Measurements from ENCODE around the gene TREM2.

The TREM2 gene

GRCh38 chr6:41125282-41125681, 37.6 kb downstream of the TREM2 start:
- ATAC-seq: no peak

GRCh38 chr6:41122918-41123317, 40.0 kb downstream of the TREM2 start:
- no peak for ATAC-seq
- TF ChIP-seq RARB (CRISPR knock-in tag; IDR thresholded peaks at IDR 0.05): no peak
- no peak for TF ChIP-seq TCF4 (CRISPR knock-in tag; IDR thresholded peaks at IDR 0.05; ENCODE audit: borderline replicate concordance)
- TF ChIP-seq CREB5 (CRISPR knock-in tag; IDR thresholded peaks at IDR 0.05; ENCODE audit: low read depth): no peak
- TF ChIP-seq GLIS3 (CRISPR knock-in tag; IDR thresholded peaks at IDR 0.05): no peak
- no peak for TF ChIP-seq TOX (CRISPR knock-in tag; IDR thresholded peaks at IDR 0.05; ENCODE audit: borderline replicate concordance)
- no peak for TF ChIP-seq OSR1 (CRISPR knock-in tag; IDR thresholded peaks at IDR 0.05)
- TF ChIP-seq PATZ1 (CRISPR knock-in tag; IDR thresholded peaks at IDR 0.05; ENCODE audit: borderline replicate concordance): no peak
- no peak for TF ChIP-seq CSRNP3 (CRISPR knock-in tag; IDR thresholded peaks at IDR 0.05)
- no peak for TF ChIP-seq ZNF565 (CRISPR knock-in tag; conservative IDR thresholded peaks at IDR 0.05; ENCODE audit: low read depth)
- TF ChIP-seq ISL1 (CRISPR knock-in tag; IDR thresholded peaks at IDR 0.05): no peak
- no peak for TF ChIP-seq ZFP30 (CRISPR knock-in tag; IDR thresholded peaks at IDR 0.05)

More at GRCh38 chr6:41125282-41125681, 37.6 kb downstream of the TREM2 start:
- no peak for TF ChIP-seq POU6F1 (CRISPR knock-in tag; IDR thresholded peaks at IDR 0.05; ENCODE audit: borderline replicate concordance, low read depth)
- no peak for TF ChIP-seq TCF4 (CRISPR knock-in tag; IDR thresholded peaks at IDR 0.05; ENCODE audit: borderline replicate concordance)
- no peak for TF ChIP-seq ZFP30 (CRISPR knock-in tag; IDR thresholded peaks at IDR 0.05)
- no peak for TF ChIP-seq PPARA (CRISPR knock-in tag; IDR thresholded peaks at IDR 0.05; ENCODE audit: borderline replicate concordance)
- no peak for TF ChIP-seq ISL1 (CRISPR knock-in tag; IDR thresholded peaks at IDR 0.05)
- no peak for TF ChIP-seq CSRNP3 (CRISPR knock-in tag; IDR thresholded peaks at IDR 0.05)
- no peak for TF ChIP-seq BACH2 (CRISPR knock-in tag; IDR thresholded peaks at IDR 0.05; ENCODE audit: borderline replicate concordance)
- TF ChIP-seq PATZ1 (CRISPR knock-in tag; IDR thresholded peaks at IDR 0.05; ENCODE audit: borderline replicate concordance): no peak
- no peak for TF ChIP-seq TSHZ2 (CRISPR knock-in tag; IDR thresholded peaks at IDR 0.05)
- no peak for TF ChIP-seq RARB (CRISPR knock-in tag; IDR thresholded peaks at IDR 0.05)
- TF ChIP-seq ZNF70 (CRISPR knock-in tag; IDR thresholded peaks at IDR 0.05): no peak
- TF ChIP-seq GLIS3 (CRISPR knock-in tag; IDR thresholded peaks at IDR 0.05): no peak
- TF ChIP-seq SNAI2 (CRISPR knock-in tag; IDR thresholded peaks at IDR 0.05): no peak
- TF ChIP-seq TOX (CRISPR knock-in tag; IDR thresholded peaks at IDR 0.05; ENCODE audit: borderline replicate concordance): no peak
- TF ChIP-seq ZC3H10 (CRISPR knock-in tag; IDR thresholded peaks at IDR 0.05): no peak
- TF ChIP-seq ZNF8 (CRISPR knock-in tag; IDR thresholded peaks at IDR 0.05): no peak
- no peak for TF ChIP-seq CSDC2 (CRISPR knock-in tag; IDR thresholded peaks at IDR 0.05)
- TF ChIP-seq ARNTL (CRISPR knock-in tag; IDR thresholded peaks at IDR 0.05; ENCODE audit: borderline replicate concordance, low read depth): no peak
- no peak for TF ChIP-seq OSR1 (CRISPR knock-in tag; IDR thresholded peaks at IDR 0.05)

Measured in SK-N-SH treated with all-trans-retinoic acid at 6 μM for 48 hours (cell line).